B cell (primary cell): ENCODE measurements around the gene HSP90AB1.

ENCODE experiments used
- CTCF ChIP-seq: fragments of 200-600 bp; IDR thresholded peaks from one replicate; pipeline ENCODE4 v1.8.0; 2022; ENCODE audit warnings: antibody characterized with exemption, mild to moderate bottlenecking
- EZH2 ChIP-seq: IDR thresholded peaks from 2 replicates; pipeline ENCODE4 v1.6.1; 2012; ENCODE audit warnings: borderline replicate concordance, low read depth, mild to moderate bottlenecking, moderate library complexity, low read length; ENCODE audit not compliant: insufficient read depth, poor library complexity, severe bottlenecking

- TF ChIP-seq CTCF, result no peak
- TF ChIP-seq EZH2, result no peak
Observed at GRCh38 chr6:44286747-44287146, 39.8 kb downstream of the HSP90AB1 start.
